ENCODE results near the gene KMT5B.

Gene KMT5B

DNA sequence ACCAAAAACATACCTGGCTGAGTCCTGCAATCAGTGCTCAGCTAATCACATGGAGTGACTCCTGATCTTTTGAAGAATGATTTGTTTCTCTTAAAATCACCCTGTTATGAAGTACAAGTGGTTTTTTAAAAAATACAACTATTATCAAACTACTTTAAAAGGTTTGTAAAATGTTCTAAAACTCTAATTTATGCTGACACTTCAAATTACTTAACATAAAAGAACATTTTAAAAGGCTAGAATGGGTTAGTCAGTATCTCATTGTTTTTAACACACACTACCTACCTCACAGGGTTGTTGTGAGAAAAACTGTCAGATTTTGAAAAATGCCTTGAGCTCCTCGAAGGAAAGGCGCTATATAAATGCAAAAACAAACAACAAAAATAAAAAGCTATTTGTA lies 33.2 kb downstream of the KMT5B start:
- no peak for DNase-seq (ENCODE audit: low spot score)

DNA sequence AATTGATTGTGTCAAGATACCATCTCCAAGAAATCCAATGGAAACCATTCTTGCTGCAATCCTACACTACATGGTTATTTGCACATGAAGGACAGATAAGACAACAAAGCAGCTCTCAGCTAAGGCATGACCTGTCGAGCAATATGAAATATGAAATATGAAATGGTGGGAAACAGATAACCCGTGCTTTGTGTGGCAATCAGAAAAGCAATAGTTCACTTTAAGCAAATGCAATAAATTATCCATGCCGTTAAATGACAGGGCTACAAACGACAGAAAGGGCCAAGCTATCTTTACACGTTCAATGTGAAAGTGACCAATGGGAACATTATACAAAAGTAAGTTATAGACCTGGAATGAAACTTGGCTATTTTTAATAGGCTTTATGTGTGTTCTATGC lies 35.2 kb downstream of the KMT5B start:
- DNase-seq (ENCODE audit: low spot score) = no peak

DNA sequence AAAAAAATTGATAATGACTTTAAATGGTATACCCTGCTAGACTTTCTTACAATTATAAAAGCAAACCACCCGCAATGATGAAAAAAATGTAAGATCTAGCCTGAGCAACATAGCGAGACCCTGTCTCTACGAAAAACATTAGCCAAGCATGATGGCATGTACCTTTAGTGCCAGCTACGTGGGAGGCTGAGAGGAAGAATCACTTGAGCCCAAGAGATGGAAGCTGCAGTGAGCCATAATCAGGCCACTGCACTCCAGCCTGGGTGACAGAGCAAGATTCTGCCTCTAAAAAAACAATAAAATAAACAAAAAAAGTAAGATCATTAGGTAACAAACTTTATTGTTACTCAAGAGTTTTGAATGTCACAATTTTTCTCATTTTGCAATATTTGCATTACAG lies 39.2 kb downstream of the KMT5B start:
- DNase-seq (ENCODE audit: low spot score) = no peak

DNA sequence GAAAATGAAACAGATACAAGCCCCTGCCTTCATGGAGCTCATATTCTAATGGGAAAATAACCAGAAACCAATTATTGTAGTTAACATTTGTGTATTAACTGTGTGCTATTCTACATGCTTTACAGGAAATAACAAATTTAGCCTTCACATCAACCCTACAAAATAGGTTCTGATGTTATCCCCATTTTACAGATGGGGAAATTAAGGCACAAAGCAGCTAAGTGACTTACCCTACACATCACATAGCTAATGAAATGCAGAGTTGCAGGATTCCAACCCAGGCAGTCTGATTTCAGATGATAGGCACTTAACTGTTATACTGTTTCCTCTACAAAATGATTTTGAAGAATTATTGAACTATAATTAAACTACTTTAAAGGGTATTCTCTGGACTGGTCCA lies 43.7 kb downstream of the KMT5B start:
- no peak for DNase-seq (ENCODE audit: low spot score)

DNA sequence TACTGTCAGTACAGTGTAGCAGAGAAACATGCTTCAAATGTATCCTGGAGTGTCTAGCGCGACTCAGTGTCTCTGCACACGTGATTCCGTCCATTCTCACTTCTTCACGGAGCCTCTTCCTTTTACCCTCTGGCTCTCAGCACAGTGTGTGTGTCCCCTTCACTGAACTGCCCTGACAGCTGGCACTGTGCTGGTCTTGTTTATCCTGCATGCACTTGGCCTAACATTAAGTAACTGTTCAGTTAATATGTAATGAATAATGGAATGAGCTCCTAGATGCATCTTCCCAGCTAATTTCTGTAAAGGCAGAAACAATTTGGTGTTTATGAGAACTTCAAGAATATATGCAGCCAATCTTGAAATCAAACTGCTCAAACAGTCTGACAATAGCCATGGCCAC lies 44.4 kb downstream of the KMT5B start:
- DNase-seq (ENCODE audit: low spot score) = no peak

DNA sequence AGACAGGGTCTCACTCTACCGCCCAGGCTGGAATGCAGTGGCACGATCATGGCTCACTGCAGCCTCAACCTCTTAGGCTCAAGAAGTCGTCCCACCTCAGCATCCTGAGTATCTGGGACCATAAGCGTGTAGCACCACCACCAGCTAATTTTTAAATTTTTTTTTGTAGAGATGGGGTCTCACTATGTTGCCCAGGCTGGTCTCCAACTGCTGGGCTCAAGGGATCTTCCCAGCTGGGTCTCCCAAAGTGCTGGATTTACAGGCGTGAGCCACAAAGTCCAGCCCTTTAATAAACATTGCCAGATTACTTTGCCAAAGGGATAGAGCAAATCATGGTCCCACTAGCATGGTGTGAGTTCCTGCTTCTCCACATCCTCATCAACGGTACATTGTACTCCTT lies 45.6 kb downstream of the KMT5B start:
- no peak for DNase-seq (ENCODE audit: low spot score)

DNA sequence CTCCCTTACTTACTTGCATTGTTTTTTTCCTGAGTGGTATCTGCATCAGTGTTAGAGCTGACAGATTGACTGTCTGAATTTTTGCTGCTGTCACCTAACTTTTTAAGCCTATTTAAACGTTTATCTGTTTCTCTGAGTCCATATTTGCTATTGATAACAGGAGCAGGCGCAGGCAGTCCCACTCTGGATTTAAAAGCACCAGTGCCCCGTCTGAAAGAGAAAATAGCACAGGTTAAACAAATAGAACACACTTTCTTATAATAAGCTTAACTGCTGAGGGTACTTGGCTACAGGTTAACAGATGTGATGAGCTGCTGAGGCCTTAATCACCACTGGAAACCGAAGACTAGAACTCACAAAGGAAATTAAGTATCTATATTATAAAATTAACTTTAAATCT lies 46.1 kb downstream of the KMT5B start:
- DNase-seq (ENCODE audit: low spot score) = no peak

DNA sequence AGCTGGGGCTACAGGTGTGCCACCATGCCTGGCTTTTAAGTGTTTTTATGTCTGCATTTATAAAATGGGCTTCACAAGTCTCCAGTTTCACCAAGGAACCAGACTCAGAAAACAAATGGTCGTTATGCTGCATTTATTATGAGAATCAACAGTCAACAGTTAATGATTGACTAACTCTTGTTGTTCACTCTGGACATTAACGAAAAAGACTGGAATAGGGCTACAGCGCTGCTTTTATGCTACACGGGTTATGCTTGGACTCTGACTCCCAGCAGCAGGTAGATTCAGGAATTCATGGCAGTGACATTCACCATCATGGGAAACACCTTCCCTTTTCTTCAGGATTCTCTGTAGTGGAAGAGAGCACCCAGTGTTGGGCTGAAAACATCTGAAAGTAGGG lies 47.5 kb downstream of the KMT5B start:
- no peak for DNase-seq (ENCODE audit: low spot score)

DNA sequence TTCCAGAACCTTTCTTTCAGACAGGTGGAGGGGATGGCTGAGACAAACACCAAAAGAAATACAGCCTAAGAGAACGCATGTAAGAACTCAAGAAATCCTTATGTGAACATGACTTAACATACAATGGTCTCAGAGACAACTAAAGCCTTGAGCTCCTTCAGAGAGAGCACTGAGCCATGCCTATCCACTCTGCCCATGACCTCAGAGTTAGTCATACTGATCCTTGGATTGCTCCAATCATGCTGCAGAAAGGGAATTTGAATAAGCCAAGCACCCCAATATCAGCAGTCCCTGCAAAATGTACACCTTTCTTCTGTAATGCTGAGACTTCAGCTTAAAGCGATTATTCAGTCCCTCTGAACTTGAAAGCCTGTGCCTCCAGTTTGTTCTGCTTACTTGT lies 48.7 kb downstream of the KMT5B start:
- peak; percentile 55 for DNase-seq (ENCODE audit: low spot score)

DNA sequence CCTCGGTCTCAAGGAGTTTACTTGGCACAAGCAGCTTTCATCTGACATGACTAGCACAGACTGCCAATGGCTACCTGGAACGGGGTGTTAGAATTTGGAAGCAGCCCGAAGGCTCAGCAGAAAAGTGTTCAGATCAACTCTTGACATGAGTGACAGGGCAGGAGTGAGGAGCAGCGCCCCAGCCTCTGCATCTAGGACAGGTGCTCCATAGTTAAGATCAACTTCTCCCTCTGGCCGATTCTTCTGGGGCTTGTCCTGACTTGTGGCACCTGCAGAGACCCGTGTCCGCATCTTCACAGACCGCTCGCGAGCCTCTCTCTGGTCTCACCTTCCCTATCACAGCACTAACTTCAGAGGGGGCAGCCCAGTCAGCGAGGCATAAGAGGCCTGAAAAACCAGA lies 49.4 kb downstream of the KMT5B start:
- no peak for DNase-seq (ENCODE audit: low spot score)

DNA sequence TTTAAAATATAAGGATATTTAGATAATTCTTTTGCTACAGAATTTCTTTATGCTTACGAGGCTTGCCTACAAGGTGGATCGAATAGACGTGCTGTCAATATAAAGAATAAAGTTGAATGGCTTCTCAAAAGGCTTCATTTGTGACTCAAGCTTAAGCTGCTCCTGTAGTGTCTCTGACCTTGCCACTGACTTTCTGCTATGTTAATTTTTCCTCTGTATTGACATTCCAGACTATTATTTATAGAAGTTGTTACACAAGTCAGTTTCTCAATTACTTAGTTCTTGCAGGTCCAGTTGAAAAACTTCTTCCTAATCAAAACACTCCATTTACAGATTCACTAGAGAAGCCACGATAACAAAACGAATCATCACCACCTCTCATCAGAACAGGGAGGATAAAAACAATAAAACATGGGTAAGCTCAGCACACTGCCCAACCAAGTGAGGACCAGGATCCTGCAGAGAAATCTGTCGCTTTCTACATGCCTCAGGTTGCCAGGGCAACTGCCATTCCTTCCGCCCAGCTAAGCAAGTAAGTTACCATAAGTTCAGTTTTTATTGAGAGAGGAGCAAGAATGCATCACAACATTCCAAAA lies 52.9 kb downstream of the KMT5B start:
- no peak for DNase-seq (ENCODE audit: low spot score)

DNA sequence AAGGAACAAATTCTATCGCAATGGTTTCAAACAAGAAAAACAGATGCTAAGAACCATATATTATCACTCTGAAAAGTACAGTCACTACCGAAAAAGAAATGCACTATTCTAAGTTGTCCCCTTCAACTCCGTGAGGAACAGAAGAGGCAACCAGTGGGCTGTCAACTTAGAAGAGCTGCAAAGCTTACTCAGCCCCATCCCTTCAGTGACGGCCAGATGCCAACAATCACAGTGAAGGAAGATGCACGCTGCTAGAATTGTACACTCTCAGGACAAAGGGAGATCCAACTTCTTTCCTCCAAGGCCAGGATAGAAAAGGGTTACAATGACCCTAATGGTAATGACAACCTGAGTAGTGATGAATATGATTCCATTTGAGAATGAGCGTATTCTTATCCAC lies 53.4 kb downstream of the KMT5B start:
- no peak for DNase-seq (ENCODE audit: low spot score)

DNA sequence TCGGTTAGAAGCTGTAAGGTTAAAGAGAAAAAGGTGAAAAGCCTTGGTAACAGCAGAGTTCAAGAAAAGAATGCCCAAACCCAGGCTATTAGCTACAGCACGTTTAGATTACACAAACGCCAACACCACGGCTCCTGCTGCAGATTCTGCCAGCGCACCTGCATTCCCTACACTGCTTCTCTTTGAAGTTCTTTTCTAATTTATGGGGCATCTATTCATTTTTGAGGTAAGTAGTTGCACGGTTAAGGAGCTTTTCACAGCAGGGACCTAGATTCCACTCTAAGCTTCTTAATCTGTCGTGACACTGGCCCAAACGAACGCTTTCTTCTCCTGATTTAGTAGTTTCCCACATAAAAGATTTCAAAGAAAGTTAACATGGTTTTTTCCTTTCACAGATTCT lies 53.9 kb downstream of the KMT5B start:
- no peak for DNase-seq (ENCODE audit: low spot score)

DNA sequence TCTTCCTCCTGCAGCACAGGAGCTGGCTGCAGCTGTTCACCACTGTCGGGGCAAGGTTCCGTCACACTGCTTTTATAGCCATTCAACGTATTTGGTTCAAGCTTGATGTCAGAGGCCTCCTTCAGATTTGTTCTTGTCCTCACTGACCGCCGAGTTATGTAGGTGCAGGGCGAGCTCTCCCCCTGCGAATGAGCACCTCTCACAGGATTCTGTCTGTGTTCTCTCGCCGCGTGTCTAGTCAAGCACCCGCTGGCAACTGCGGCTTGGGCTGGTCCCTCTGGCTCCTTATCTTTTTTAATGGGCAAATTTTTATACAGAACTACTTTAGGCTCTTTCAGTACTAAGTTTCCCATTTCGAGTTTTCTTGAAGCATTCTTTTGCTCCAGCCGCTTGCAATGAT lies 54.5 kb downstream of the KMT5B start:
- no peak for DNase-seq (ENCODE audit: low spot score)

DNA sequence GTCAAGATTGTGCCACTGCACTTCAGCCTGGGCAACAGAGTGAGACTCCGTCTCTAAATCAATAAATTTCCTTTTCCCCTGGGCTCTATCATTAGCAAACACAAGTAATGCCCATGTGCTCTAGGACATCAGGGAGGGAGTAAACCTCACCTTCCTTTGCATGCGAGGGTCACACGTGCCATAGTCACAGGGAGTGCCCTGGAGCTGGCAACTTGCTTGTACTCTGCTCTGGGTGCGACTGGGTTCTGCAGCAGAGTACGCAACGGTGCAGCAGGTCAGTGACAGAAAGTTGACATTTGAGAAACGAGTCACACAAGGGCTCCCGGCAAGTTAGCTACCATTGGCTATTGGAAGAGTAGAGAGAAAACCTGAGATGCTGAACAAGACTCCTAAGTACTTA lies 59.4 kb downstream of the KMT5B start:
- no peak for DNase-seq (ENCODE audit: low spot score)

DNA sequence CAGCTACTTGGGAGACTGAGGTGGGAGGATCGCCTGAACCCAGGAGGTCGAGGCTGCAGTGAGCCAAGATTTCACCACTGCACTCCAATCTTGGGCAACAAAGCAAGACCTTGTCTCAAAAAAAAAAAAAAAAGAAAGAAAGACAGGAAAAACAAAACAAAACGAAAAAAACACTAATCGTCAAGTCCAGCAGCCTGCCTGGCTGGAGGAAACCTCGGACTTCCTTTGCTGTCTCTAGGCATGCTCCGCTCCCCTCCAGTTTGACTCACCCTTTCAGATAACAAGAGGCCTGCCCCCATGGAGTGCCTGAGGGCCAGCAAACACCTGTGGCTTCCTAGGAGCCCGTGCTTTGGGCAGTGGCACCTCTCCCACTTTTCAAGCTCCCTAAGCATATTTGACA lies 63.1 kb downstream of the KMT5B start:
- DNase-seq (ENCODE audit: low spot score) = no peak

DNA sequence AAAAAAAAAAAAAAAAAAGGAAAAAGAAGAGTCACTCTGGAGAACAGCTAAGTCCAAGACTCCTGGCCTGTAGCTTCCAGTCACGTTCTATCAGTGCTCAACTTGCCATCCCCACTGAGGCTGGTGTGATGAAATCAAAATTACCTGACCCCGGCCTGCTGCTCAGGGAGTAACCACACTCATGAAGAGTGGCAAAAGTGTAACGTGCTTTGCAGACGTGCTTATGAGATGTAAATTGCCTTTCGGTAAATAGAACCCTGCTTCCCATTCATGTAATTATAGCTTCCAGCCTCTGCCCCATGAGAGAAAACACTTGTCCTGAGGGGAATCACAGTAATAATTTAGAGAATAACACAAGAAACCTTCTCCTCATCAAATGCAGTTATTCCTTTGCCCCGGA lies 63.7 kb downstream of the KMT5B start:
- DNase-seq (ENCODE audit: low spot score) = no peak

DNA sequence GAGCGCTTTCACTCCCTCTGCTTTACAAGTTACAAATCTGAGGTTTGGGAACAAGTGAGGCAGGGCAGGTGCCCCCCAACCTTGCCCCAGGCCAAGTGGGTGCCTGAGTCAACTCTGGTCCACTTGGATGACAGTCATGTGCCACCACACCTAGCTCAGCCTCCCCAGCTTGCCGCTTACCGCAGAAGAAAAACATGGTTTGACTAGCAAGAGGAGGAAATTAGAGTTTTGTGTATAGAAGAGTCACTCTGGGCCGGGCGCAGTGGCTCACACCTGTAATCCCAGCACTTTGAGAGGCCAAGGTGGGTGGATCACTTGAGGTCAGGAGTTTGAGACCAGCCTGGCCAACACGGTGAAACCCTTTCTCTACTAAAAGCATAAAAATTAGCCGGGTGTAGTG lies 64.2 kb downstream of the KMT5B start:
- DNase-seq (ENCODE audit: low spot score) = no peak

DNA sequence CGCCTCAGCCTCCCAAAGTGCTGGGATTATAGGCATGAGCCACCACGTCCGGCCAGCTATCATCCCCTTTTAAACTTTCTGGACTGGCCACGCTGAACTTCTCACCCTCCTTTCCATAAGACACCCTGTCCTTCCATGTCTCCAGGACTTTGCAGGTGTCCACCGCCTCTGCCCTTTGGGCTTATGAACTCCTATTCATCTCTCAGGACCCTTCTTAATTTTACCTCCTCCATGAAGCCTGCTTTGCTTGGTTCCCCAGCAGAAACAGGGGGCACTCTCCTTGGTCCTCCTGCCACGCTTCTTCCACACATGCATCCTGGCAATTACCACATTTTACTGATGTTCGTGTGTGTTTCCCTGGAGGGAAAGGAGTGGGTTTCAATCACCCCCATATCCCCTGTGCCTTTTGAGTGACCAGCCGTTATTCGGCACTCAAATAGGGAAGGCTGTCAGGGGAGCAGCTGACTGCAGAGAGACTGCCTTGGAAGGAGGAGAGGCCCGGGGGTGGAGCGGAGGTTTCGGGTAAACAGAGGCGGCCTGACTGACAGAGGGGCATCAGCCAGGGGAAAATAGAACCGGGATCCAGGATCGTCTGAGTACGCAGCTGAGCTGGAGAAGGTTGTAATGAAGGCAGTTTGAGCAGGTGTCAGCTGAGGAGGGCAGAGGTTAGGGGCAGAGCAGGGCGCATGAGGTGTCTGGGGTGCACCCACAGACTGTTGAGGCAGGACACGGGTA lies 64.9 kb downstream of the KMT5B start:
- no peak for DNase-seq (ENCODE audit: low spot score)

DNA sequence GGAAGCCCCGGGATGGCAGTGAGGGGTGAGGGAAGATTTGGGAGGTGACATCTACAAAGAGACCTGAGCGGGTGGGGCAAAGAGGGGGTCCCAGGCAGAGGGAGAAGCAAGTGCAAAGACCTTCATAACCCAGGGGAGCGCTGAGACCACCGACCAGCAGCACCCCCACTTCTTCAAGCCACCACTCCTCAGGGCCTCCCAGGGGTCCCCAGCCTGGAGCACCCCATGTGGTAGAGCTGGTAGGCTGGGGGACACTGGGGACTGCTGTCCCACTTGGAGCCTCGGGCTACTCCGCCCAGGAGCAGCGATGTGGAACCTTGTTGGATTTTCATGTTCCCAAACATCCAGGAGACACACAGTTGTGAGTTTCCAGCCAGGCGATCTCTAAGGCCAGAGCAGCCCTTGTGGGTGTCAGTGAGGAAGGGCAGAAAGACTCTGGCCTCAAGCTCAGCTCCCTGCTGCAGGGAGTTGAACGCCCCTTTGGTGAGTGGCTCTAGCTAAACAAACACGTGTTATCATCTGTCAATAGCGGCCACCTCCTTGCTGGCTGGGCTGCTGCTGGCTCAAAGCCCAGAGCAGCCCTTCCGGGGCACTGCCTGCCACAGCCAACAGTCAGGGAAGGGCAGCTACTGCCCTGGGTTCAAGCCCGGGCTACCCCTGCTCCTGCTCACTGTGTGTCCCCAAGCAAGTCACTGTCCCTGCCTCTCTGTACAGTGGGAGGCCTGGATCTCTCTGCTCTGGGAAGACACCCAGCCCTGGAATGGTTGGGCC lies 66.2 kb downstream of the KMT5B start:
- DNase-seq (ENCODE audit: low spot score) = peak; percentile 62

DNA sequence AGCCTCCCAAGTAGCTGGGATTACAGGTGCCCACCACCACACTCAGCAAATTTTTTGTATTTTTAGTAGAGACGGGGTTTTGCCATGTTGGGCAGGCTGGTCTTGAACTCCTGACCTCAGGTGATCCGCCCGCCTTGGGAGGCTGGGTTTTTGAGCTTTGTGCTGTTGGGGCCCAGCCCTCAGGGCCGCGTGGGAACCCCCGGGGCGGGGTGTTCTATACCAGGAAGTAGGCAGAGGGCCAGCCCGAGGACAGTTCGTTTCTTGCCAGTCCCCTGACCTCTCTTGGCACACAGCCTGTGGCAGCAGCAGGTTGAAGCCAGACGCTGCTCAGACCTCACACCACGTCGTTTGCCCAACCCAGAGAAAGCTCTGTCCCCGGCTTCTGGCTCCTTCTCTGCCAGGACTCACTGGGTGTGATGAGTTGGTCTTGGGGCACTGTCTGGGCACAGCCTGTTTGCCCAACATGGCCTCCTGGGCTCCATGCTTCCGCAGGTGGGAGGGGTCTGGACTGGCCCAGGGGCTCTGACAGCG lies 67.0 kb downstream of the KMT5B start:
- no peak for DNase-seq (ENCODE audit: low spot score)

DNA sequence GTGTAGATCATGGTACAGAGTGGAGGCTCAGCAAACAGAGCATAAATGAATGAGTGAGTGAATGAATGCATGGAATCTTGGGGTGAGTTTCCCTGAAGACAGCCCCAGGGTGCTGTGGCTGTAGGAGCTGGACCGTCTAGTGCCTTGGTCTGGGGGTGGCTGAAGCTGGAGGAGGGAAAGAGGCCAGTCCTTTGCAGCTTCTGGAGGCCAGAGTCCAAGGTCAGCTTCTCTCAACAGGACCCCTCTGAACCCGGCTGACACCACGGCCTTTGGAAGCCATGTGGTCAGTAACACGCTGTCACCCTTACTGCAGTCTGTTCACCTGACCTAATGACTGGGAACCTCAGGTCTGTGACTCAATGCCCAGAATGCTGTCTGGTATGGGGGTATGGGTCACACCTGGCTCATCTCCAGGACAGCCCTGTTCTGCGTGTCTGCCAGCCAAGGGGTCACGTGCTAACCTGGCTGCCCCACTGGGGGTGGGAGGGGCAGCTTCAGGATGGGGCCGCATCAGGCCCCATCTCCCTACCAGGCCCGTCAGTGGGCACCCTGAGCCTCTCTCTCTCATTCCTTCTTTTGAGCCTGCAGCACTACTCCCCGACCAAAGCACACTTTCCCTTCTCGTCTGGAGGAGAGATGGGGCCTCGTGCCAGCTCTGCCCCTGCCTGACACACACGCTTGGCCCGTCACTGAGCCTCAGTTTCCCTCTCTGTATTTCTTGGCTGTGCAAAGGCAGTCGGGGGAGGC lies 67.8 kb downstream of the KMT5B start:
- DNase-seq (ENCODE audit: low spot score) = no peak

DNA sequence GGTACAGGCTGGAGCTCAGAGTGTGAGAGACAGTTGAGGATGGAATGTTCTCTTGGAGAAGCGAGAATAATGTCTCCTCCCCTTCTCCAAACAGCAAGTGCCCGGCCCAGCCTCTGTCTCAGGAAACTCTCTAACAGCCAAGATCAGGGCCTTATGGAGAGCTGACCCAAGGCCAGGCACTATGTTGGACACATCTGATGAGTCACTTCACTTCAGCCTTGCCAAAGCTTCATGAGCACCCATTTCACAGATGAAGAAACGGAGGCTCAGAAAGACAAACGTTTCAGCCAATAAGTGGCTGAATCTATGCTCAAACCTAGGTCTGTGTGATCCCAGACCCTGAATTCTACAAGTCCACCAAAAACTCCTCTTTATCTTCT lies 69.8 kb downstream of the KMT5B start:
- DNase-seq (ENCODE audit: low spot score) = no peak

All from AG08396 (cell line).